Transverse colon (tissue), 4 donors: ENCODE results near the gene SMIM34.
"Not testable (repeated sequence)": the region's sequence is repeated elsewhere in the genome, so short reads cannot be mapped to it uniquely, and the experiment has no call there.

Experiments
- CTCF ChIP-seq, 5 experiments: fragments of 200-600 bp in 3 of 5; fragments of 450-650 bp in 2 of 5; sonication (generic) in 3 of 5; IDR thresholded peaks; 1 replicate in 2 of 5; 2 replicates in 3 of 5; pipeline ENCODE4 v1.5.1; 2016 to 2017; ENCODE audit warnings: antibody characterized with exemption in 5 of 5, inconsistent platforms in 3 of 5, mild to moderate bottlenecking in 2 of 5, moderate library complexity in 1 of 5
- POLR2A ChIP-seq: fragments of 450-650 bp; IDR thresholded peaks from one replicate; pipeline ENCODE4 v1.6.1; 2016; ENCODE audit warnings: antibody characterized with exemption, mild to moderate bottlenecking, moderate library complexity
- POLR2AphosphoS5 ChIP-seq, 3 donors: sonication (generic); formaldehyde crosslinking; IDR thresholded peaks; one replicate each; pipeline ENCODE4 v1.6.1; 2016; ENCODE audit warnings: antibody characterized with exemption in 3 of 3

GRCh38 chr21:34404742-34405141 is 19.0 kb downstream of the SMIM34 start:
- TF ChIP-seq CTCF (IDR thresholded peaks at IDR 0.05); POLR2AphosphoS5 (IDR thresholded peaks at IDR 0.05); POLR2A: not testable (repeated sequence)
